Stimulated activated CD8-positive, alpha-beta memory T cell treated with anti-CD3 and anti-CD28 coated beads, Interleukin-15, amount 100 ng/mL, for 1 hour (primary cell): ENCODE data around the gene RIPK1.
"Not testable (repeated sequence)": the region's sequence is repeated elsewhere in the genome, so short reads cannot be mapped to it uniquely, and the experiment has no call there.

ENCODE experiments used
- DNase-seq: peaks from one replicate; pipeline ENCODE4 v3.0.0-alpha.2; 2020; ENCODE audit warnings: low read depth

Gene RIPK1

DNA sequence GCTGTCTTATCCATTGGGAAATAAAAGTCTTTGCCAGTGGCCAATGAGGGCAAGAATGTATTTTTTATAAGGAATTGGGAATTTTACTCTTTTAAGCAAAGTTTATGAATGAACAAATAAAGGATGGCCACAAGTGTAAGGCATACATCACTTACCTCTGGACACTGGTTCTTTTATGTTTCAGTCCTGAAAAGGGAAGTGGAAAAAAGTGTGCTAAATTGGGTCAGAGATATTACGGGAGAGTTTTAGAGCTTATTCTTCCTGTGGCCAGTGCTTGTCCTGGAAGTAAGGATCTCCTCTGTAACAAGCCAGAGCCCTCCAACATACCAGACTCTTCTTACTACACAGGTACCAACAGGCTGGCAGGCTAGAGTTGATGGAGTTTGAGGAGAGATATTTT, 22.5 kb upstream of the RIPK1 start:
- DNase-seq: no peak

DNA sequence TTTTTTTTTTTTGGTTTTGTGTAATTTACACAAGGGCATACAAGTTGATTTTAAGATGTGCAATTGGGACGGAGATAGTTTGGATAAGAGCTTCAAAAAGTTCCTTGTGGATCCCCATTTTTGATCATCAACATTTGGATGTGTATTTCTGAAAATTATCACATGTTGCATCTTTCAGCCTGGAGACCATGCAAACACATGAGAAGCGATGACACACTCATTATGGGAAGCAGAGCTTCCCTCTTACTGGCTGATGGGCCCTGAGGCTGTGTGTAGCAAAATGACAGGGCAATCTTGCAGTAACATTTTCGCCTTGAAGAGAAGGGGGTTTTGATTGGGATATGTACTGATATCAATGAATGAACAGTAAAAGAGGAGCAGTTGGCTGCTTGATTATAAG, 22.0 kb upstream of the RIPK1 start:
- no peak for DNase-seq

DNA sequence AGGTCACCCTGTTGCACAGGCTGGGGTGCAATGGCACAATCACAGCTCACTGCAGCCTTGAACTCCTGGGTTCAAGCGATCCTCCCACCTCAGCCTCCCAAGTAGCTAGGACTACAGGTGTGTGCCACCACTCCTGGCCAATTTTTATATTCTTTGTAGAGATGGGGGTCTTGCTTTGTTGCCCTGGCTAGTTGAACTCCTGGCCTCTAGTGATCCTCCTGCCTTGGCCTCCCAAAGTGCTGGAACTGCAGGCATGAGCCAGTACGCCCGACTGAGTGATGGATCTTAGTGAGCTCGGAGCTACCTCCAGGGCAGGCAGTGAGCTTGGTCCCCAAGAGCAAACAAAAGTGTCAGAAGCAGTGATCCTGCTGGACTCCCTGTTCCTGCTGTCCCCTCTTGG, 20.3 kb upstream of the RIPK1 start:
- DNase-seq: not testable (repeated sequence)

DNA sequence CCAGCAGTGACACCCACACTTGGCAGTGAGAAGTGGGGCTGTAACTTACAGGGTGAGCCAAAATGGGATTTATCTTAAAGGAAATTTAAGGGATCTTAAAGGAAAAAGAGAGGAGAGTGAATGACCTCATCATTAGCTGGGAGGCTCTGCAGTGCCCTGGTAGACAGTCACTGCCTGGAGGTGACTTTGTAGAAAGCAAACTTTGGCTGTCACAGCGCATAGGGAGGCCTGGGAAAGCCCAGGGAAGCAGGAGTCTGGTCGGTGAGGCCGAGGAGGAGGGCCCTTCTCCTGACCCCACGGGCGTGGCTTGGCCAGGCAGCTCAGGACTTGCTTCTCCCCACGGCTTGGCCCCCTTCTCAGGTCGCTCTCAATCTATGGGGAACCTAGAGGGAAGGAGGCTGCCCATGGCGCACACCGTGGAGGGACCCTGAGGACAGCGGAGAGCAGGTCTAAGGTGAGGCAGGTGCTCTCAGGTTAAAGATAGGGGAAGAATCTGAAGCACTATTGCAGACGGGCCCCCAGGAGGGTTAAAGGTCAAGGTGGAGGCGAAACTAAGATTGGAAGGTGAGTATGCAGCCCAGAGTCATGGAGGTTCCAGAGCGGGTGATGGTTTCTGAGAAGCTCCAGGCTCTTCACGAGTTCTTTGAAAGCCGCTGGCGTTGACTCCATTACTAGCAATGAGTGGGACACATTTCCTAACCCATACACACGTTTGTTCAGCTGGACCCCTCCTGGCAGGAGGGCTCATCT, 15.6 kb upstream of the RIPK1 start:
- DNase-seq: no peak

DNA sequence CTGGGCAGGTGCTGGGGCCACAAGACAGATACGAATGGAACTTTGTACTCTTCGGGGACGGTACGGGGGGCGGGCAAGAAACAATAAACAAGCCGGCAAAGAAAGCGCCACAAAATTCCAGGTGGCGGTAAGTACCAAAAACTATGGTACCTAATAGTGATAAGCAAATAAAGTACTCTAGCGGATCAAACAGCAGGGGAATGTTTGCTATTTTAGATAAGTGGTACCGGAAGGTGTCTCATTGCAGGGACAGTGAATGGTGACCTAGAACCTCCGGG, 15.1 kb upstream of the RIPK1 start:
- DNase-seq: no peak

DNA sequence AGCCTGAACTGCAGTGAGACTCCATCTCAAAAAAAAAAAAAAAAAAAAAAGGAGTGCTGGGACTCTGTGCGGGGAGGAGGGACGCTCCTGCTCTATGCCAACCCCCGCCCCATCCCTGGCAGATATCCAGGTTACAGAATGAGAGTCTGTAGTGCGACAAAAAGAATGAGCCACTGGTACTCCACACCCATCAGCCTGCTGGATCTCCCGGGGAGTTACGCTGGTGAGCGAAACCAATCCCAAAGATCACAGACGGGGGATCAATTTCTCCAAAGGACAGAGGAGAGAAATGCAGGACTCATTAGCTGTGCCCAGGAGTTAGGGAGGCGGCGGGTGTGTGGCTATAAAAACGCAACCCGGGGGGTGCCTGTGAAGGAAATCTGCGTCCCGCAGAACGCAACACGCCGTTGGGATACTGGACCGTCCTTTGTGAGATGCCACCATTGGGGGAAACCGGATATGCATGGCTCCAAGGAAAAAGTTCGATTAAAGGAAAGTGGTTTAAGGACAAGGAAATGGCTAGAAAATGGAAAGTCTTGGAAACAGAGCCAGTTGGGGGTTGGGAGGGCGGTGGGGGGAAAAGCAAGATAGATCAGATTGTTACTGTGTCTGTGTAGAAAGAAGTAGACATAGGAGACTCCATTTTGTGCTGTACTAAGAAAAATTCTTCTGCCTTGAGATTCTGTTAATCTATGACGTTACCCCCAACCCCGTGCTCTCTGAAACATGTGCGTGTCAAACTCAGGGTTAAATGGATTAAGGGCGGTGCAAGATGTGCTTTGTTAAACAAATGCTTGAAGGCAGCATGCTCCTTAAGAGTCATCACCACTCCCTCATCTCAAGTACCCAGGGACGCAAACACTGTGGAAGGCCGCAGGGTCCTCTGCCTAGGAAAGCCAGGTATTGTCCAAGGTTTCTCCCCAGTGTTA, 13.8 kb upstream of the RIPK1 start:
- DNase-seq: not testable (repeated sequence)

DNA sequence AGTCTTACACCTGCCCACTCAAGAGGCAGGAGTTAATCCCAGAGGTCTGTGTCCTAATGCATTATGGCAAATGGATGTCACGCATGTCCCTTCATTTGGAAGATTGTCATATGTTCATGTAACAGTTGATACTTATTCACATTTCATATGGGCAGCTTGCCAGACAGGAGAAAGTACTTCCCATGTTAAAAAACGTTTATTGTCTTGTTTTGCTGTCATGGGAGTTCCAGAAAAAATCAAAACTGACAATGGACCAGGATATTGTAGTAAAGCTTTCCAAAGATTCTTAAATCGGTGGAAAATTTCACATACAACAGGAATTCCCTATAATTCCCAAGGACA, 13.2 kb upstream of the RIPK1 start:
- DNase-seq: not testable (repeated sequence)

DNA sequence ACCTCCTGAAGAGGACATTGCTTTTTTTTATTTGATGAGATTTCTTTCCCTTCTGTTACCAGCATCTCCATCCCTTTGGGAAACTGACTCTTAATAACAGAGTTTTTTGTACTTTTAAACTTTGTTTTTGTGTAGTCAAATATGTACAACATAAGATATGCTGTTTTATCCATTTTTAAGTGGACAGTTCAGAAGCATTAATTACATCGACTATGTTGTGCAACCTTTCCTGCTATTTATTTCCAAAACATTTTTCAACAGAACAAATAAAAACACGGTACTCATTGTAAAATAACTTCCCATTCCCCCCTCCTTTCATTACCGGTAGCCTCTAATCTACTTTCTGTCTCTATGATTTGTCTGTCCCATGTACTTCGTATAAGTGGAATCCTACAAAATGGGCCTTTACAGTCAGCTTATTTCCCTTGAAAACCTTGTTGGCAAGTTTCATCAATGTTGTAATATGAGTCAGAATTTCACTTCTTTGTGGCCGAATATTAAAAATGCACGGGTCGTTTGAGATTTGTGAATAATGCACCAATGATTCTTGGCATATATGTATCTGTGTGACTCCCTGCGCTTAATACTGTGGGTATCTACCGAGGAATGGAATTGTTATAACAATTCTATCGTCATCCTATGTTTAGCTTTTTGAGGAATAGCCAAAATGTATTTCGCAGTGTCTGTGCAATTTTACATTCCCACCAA, 11.1 kb upstream of the RIPK1 start:
- DNase-seq: no peak

DNA sequence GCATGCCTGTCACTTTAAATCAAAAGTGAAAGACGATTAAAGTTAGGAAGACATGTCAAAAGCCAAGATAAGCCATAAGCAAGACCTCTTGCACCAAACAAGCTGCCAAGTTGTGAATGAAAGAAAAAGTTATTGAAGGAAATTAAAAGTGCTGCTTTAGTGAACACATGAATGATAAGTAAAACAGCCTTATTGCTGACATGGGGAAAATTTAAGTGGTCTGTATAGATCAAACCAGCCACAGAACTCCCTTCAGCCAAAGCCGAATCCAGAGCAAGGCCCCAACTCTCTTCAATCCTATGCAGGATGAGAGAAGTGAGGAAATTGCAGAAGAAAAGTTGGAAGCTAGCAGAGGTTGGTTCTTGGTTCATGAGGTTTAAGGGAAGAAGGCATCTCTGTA, 9.3 kb upstream of the RIPK1 start:
- DNase-seq: no peak

DNA sequence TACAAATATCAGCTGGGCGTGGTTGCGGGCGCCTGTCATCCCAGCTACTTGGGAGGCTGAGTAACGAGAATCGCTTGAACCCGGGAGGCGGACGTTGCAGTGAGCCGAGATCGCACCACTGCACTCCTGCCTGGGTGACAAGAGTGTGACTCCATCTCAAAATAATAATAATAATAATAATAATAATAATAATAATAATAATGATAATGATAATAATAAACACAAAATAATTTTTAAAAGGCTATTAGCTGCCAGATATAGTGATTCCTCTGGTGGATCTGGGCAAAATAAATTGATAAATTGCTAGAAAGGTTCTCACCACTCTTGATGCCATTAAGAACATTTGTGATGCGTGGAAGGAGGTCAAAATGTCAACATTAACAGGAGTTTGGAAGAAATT, 8.2 kb upstream of the RIPK1 start:
- DNase-seq: not testable (repeated sequence)

DNA sequence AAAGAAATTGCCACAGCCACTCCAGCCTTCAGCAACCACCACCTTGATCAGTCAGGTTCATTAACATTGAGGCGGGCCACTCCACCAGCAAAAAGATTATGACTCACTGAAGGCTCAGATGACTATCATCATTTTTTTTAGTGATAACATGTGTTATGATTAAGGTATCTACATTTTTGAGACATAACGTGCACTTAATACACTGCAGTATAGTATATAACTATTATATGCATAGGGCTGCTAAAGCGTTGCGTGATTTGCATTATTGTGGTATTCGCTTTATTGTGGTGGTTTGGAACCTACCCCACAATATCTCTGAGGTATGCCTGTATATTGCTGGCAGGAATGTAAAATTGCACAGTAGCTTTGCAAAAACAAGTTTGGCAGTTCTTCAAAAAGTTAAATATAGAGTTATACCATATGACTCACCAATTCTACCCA, 6.8 kb upstream of the RIPK1 start:
- no peak for DNase-seq

DNA sequence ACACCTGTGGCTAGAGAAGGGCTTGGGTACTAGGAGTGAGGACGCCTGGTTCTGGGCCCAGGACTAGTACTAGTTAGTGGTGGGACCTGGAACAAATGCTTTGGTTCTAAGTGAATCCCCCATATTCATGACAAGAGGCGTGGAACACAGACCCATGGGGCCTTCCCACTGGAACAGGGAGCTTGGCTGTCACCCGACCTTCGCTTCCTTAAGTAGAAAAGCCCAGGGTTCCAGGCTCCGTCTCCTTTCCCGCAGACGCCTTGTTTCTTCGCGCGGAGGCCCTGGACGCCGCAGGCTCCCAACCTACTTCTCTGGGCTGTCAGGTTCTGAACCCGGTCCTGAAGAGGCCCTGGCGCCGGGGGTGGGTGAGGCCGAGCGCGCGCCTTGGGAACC, 5.0 kb upstream of the RIPK1 start:
- not testable (repeated sequence) for DNase-seq

DNA sequence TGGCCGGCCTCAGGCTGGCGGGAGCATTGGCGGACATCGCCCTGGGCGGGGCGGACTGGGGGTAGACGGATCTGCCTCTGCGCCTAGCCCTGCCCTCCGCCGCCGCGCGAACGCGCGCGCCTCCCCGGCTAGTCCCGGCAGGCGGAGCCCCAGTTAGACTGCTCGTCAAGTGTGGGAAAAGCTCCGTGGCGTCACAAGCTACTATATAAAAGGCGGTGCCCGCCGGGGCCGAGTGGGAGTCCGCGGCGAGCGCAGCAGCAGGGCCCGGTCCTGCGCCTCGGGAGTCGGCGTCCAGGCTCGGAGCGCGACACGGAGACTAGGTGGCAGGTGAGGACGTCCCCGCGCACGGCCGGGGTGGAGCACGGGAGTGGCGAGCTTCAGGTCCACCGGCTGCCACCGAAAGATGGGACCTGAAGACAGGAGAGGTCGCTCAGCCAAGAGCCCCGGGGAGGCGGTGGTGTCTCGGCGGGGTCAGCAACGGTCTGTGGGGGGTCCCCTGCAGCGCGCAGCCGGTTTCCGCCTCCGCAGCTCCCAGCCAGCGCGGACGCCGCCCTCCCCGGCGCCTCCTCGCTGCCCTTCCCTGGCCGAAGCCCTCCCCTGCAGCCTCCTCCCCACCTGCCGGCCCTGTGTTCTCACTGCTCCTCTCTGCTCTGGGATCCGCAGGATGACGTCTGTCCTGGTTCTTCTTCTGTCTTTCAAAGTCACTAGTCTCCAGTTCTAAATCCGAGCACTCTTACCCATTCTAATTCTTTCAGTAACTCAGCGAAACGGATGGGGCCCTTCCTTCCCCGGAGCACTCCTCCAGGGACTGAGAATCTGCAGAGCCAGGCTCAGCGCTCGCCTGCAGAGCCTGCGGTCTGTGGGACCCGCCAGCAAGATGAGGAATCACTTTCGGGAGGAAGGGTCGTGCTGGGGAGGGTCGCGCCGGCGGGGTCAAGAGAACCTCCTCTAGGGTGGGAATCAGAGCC, 4.3 kb upstream of the RIPK1 start:
- peak; percentile 83 for DNase-seq

DNA sequence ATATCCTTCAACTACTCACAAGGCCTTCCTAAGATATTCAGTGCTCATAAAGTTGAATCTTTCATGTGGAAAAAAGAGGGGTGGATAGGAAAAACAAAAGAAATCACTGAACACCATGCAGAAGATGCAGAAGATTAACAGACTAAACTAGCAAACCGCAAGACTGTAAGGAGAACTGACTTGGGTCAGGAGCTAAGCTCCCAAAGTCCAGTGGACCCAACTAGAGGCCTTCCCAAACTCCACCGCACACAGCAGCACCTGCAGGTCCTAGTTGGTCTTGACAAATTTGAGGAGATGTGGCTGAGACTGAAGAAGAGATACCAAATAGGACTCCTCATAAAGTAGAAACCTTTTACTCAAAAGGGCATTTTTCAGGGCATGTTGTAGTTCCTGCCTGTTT, 3.3 kb downstream of the RIPK1 start:
- DNase-seq: no peak

DNA sequence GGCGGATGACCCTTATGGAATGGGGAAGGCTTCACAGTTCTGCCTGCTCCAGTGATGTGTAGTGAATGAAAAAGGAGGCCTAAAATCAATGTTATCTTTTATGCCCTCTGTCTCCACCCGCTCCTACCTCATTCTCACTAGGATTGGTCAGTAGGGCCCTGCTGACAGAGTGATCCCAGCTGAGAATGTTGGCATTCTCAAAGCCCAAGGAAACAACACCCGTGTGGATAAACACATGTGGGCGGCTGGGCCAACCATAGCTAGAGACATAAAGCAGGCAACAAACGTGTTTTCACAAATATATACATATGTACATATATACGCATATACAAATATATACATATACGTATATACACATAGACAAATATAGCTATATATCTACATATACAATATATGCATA, 4.5 kb downstream of the RIPK1 start:
- no peak for DNase-seq

DNA sequence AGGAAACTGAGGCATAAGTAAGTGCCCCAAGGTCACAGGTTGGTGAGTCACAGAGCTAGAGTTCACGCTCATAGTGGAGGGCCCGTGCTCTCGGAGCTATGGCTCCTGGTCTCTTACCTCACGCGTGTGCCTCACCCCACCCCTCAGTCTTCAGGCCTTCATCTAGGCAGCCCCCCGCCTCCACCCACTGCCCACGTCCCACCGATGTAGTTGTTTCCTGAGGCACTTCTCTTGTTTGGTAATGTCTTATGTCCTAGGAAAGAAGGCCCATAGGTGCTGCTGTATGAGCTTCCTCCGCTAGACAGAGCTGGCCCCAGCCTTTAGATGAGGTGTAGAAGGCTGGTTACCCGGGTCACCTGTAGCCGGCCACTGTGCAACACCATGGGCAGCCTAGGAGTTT, 5.1 kb downstream of the RIPK1 start:
- DNase-seq: no peak

DNA sequence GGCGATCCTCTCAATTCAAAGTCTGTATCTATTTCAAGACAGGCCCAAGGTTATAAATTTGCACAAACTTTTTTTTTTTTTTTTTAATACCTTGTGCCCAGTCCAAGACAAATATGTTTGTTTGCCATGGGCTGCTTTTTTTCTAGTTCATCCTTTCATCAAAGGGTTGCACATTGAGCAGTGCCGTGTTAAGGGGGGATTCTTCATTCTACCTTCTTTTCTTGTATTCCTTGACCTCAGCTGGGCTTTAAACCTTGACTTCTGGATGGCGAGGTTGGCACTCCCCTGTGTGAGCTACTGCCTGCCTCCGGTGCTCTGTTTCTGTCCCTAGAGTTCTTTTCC, 7.4 kb downstream of the RIPK1 start:
- no peak for DNase-seq

DNA sequence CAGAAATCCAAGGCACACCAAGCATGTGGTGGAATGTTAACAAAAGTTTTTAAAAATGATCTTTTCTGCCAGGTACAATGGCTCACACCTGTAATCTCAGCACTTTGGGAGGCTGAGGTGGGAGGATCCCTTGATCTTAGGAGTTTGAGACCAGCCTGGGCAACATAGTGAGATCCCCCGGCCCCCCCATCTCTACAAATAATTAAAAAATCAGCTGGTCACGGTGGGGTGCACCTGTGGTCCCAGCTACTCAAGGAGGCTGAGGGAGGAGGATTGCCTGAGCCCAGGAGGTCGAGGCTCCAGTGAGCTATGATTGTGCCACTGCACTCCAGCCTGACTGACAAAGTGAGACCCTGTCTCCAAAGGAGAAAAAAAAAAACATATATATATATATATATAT, 8.0 kb downstream of the RIPK1 start:
- no peak for DNase-seq

DNA sequence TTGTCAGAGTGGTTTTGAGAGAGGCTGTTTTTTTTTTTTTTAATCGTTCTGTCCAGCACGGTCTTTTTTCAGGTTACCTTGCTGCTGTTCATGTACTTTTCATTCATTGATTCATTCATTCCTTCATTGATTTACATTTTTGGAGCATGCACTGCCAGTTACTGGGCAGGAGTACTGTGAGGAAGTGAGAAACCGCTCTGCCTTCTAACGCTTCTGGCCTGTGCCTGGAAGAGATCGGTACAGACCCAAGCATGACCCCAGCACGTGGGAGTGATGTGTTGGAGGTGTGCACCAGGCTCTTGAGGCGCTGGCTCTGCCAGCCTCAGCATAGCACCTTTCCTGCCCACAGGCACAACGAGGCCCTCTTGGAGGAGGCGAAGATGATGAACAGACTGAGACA, 9.1 kb downstream of the RIPK1 start:
- no peak for DNase-seq

DNA sequence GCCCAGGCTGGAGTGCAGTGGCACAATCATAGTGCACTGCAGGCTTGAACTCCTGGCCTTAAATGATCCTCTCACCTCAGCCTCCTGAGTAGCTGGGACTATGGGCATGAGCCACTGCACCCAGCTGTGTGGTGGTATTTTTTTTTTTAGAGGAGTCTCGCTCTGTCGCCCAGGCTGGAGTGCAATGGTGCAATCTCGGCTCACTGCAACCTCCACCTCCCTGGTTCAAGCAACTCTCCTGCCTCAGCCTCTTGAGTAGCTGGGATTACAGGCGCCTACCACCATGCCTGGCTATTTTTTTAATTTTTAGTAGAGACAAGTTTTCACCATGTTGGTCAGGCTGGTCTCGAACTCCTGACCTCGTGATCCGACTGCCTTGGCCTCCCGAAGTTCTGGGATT, 10.7 kb downstream of the RIPK1 start:
- not testable (repeated sequence) for DNase-seq

DNA sequence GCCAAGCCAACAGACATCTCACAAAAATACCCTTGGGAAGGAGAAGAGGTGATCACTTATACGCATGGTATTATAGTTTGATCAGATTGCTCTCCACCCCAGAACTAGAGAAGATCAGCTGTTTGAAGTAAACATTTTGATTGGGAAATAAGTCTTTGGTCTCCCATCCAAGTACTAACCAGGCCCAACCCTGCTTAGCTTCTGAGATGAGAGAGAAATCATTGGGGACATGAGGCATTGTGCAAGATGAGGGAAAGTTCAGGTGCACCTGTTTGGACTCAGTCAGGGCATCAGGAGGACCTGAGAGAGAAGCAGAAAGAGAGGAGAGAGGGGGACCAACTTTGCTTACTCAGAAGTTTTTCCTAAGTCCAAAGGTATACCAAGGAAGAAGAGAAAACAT, 11.4 kb downstream of the RIPK1 start:
- DNase-seq: no peak

DNA sequence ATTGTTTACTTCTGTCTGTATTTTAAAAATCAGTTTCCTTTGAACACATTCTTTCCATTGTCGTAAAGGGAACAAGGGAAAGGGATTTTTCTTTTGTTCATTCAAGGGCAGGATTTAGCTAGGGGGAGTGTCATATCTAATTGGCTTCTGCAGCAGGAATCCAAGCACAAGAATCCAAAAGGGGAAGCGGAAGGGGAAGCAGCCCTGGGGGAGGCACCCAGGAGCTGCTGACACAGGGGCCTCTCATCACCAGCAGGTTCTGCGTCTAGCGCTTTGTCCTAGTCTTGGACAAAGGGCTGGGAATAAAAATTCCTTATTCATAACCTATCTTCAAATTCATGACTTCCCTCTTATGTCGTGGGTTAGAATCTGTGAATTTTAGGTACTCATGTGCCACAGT, 13.7 kb downstream of the RIPK1 start:
- DNase-seq: no peak
